ENCODE results near the gene UBR3.

The UBR3 gene

GRCh38 chr2:170013802-170014551, 186.7 kb downstream of the UBR3 start:
- H3K27ac ChIP-seq, result no peak overlapping the region
- TF ChIP-seq CTCF (conservative IDR thresholded peaks at IDR 0.05), result no peak
- TF ChIP-seq ZFX (IDR thresholded peaks at IDR 0.05), result no peak

GRCh38 chr2:170014769-170015168, 187.5 kb downstream of the UBR3 start:
- TF ChIP-seq ZFX (IDR thresholded peaks at IDR 0.05) (no peak), CTCF (conservative IDR thresholded peaks at IDR 0.05) (no peak)

GRCh38 chr2:170017860-170018532, 190.7 kb downstream of the UBR3 start:
- TF ChIP-seq ZFX (IDR thresholded peaks at IDR 0.05) (no peak), CTCF (conservative IDR thresholded peaks at IDR 0.05) (no peak)
- no peak overlapping the region for H3K27ac ChIP-seq

More at GRCh38 chr2:170014769-170015168, 187.5 kb downstream of the UBR3 start:
- H3K27ac ChIP-seq, result no peak overlapping the region

GRCh38 chr2:170019060-170019805, 192.0 kb downstream of the UBR3 start:
- H3K27ac ChIP-seq, result no peak overlapping the region

GRCh38 chr2:170020777-170021176, 193.5 kb downstream of the UBR3 start:
- TF ChIP-seq CTCF (conservative IDR thresholded peaks at IDR 0.05), result no peak
- TF ChIP-seq ZFX (IDR thresholded peaks at IDR 0.05), result no peak
- no peak overlapping the region for H3K27ac ChIP-seq

More at GRCh38 chr2:170019060-170019805, 192.0 kb downstream of the UBR3 start:
- no peak for TF ChIP-seq ZFX (IDR thresholded peaks at IDR 0.05)
- TF ChIP-seq CTCF (conservative IDR thresholded peaks at IDR 0.05), result no peak

GRCh38 chr2:170022692-170023091, 195.4 kb downstream of the UBR3 start:
- H3K27ac ChIP-seq, result no peak overlapping the region
- no peak for TF ChIP-seq ZFX (IDR thresholded peaks at IDR 0.05)
- no peak for TF ChIP-seq CTCF (conservative IDR thresholded peaks at IDR 0.05)

GRCh38 chr2:170024721-170025120, 197.5 kb downstream of the UBR3 start:
- no peak for TF ChIP-seq CTCF (conservative IDR thresholded peaks at IDR 0.05)
- TF ChIP-seq ZFX (IDR thresholded peaks at IDR 0.05), result no peak

More at GRCh38 chr2:170024721-170025120, 197.5 kb downstream of the UBR3 start:
- no peak overlapping the region for H3K27ac ChIP-seq

Measured in C4-2B (cell line).